GM21786 (cell line): ENCODE measurements around the gene LGI2.
"Not testable (repeated sequence)": the region's sequence is repeated elsewhere in the genome, so short reads cannot be mapped to it uniquely, and the experiment has no call there.

Source experiments
- ATAC-seq: cut with Tn5 transposase; IDR thresholded peaks from one replicate; pipeline ENCODE4 v1.9.1; 2021; ENCODE audit not compliant: unreplicated experiment

LGI2 gene

GRCh38 chr4:25030277-25031076, at the start of gene LGI2:
Gene LGI2 (minus strand): TSS chr4:25030946. CDS start chr4:25030693, 253 bp downstream.
- ATAC-seq = no peak

GRCh38 chr4:25078523-25078922, 47.8 kb upstream of the LGI2 start:
- ATAC-seq = no peak

- no peak for ATAC-seq
These were observed 46.1 kb upstream of the LGI2 start for GRCh38 chr4:25076625-25077398.

- ATAC-seq = no peak
These were observed 45.1 kb upstream of the LGI2 start for GRCh38 chr4:25075851-25076250.

GRCh38 chr4:25075129-25075528, 44.4 kb upstream of the LGI2 start:
- no peak for ATAC-seq

- no peak for ATAC-seq
These were observed 39.8 kb upstream of the LGI2 start for GRCh38 chr4:25070545-25070944.

GRCh38 chr4:25069014-25069413, 38.3 kb upstream of the LGI2 start:
- no peak for ATAC-seq

GRCh38 chr4:25068386-25068785, 37.6 kb upstream of the LGI2 start:
- ATAC-seq = no peak

- no peak for ATAC-seq
These were observed 35.3 kb upstream of the LGI2 start for GRCh38 chr4:25065932-25066590.

GRCh38 chr4:25065431-25065858, 34.7 kb upstream of the LGI2 start:
- ATAC-seq = no peak

- not testable (repeated sequence) for ATAC-seq
These were observed 33.7 kb upstream of the LGI2 start for GRCh38 chr4:25064447-25064846.

- ATAC-seq = no peak
These were observed 32.4 kb upstream of the LGI2 start for GRCh38 chr4:25063116-25063515.

GRCh38 chr4:25062098-25062497, 31.4 kb upstream of the LGI2 start:
- ATAC-seq = no peak

- no peak for ATAC-seq
These were observed 30.9 kb upstream of the LGI2 start for GRCh38 chr4:25061602-25062001.

GRCh38 chr4:25060963-25061340, 30.2 kb upstream of the LGI2 start:
- ATAC-seq = no peak

GRCh38 chr4:25060241-25060962, 29.7 kb upstream of the LGI2 start:
- ATAC-seq = no peak

- ATAC-seq = no peak
These were observed 29.0 kb upstream of the LGI2 start for GRCh38 chr4:25059791-25060190.

GRCh38 chr4:25058796-25059195, 28.1 kb upstream of the LGI2 start:
- ATAC-seq = no peak

- no peak for ATAC-seq
These were observed 26.6 kb upstream of the LGI2 start for GRCh38 chr4:25057299-25057698.

GRCh38 chr4:25052037-25052436, 21.3 kb upstream of the LGI2 start:
- ATAC-seq = not testable (repeated sequence)

- no peak for ATAC-seq
These were observed 20.8 kb upstream of the LGI2 start for GRCh38 chr4:25051534-25051933.
